Neural progenitor cell (in vitro differentiated cells): ENCODE data around the gene ATG13.

Experiments used
- CTCF ChIP-seq: fragments of 200-600 bp; sonication (generic); IDR thresholded peaks from 2 replicates; pipeline ENCODE4 v1.5.1; 2017; ENCODE audit warnings: antibody characterized with exemption, mild to moderate bottlenecking
- EZH2 ChIP-seq: fragments of 200-600 bp; sonication (generic); IDR thresholded peaks from 2 replicates; pipeline ENCODE4 v1.6.1; 2017; ENCODE audit warnings: antibody characterized with exemption, mild to moderate bottlenecking, moderate library complexity

GRCh38 chr11:46570790-46571398 lies 46.5 kb upstream of the ATG13 start:
- no peak for TF ChIP-seq EZH2
- no peak for TF ChIP-seq CTCF
